Mesothelial cell of epicardium (in vitro differentiated cells): ENCODE measurements around the gene PCGF1. TPM values are rescaled to one million over a fixed set of nuclear protein-coding genes. Genes with fewer than 3 reads are reported as not detected.
"Not testable (repeated sequence)": the region's sequence is repeated elsewhere in the genome, so short reads cannot be mapped to it uniquely, and the experiment has no call there.

ENCODE experiments used
- DNase-seq, 2 experiments: peaks; one replicate each; pipeline ENCODE4 v3.0.0; 2021; ENCODE audit warnings: low spot score in 2 of 2; ENCODE audit not compliant: unreplicated experiment in 2 of 2
- H3K27ac Mint-ChIP-seq: 2 replicates; pipeline ENCODE4 v1.8.0; 2021; ENCODE audit warnings: mixed read lengths
- H3K27me3 Mint-ChIP-seq: 2 replicates; pipeline ENCODE4 v1.8.0; 2021; ENCODE audit warnings: low read depth, mixed read lengths
- H3K36me3 Mint-ChIP-seq: 2 replicates; pipeline ENCODE4 v1.8.0; 2021; ENCODE audit warnings: mixed read lengths
- H3K4me1 Mint-ChIP-seq: 2 replicates; pipeline ENCODE4 v1.8.0; 2021; ENCODE audit warnings: mixed read lengths
- H3K4me3 Mint-ChIP-seq: 2 replicates; pipeline ENCODE4 v1.8.0; 2021; ENCODE audit warnings: mild to moderate bottlenecking, moderate library complexity, mixed read lengths
- H3K9me3 Mint-ChIP-seq: 2 replicates; pipeline ENCODE4 v1.8.0; 2021; ENCODE audit warnings: mixed read lengths
- total RNA-seq: library from RNA; stranded (reverse); gene quantifications from 3 replicates; pipeline ENCODE4 v1.2.1, GENCODE V29; 2021
- TF ChIP-seq, protein P1 (sequence below): fragments of 200-600 bp; sonication (generic); IDR thresholded peaks from one replicate; pipeline ENCODE4 v1.5.0; 2021; ENCODE audit warnings: antibody characterized with exemption; ENCODE audit not compliant: unreplicated experiment

PCGF1 gene
- total RNA-seq, 1 donor from 2014 or later, result 17.0 TPM

DNA sequence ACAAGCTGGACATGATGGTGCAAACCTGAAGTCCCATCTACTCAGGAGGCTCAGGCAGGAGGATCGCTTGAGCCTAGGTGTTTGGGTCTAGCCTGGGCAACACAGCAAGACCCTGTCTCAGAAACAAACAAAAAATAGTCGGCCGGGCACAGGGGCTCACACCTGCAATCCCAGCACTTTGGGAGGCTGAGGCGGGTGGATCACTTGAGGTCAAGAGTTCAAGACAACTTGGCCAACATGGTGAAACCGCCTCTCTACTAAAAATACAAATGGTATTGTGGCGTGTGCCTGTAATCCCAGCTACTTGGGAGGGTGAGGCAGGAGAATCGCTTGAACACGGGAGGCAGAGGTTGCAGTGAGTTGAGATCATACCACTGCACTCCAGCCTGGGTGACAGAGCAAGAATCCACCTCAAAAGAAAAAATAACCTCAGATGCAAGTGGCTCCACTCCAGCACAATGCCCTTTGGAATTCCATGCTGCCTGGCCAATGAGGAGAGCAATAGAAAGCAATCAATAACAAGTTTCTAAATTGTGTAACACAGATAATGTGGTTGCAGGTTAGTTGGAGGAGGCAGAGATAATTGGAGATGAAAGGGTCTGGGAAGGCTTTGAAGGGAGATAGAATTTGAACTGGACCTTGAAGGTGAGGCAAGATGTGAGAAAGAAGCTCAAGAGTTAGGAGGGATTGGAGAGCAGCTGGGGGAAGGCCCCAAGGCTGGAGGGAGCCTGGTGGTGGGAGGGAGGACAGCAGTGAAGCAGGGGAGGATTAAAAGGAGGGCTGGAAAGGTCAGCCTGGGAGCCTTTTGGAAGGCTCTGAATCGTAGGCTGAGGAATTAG is 18.6 kb downstream of the PCGF1 start:
- TF ChIP-seq, protein P1, sequence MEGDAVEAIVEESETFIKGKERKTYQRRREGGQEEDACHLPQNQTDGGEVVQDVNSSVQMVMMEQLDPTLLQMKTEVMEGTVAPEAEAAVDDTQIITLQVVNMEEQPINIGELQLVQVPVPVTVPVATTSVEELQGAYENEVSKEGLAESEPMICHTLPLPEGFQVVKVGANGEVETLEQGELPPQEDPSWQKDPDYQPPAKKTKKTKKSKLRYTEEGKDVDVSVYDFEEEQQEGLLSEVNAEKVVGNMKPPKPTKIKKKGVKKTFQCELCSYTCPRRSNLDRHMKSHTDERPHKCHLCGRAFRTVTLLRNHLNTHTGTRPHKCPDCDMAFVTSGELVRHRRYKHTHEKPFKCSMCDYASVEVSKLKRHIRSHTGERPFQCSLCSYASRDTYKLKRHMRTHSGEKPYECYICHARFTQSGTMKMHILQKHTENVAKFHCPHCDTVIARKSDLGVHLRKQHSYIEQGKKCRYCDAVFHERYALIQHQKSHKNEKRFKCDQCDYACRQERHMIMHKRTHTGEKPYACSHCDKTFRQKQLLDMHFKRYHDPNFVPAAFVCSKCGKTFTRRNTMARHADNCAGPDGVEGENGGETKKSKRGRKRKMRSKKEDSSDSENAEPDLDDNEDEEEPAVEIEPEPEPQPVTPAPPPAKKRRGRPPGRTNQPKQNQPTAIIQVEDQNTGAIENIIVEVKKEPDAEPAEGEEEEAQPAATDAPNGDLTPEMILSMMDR, result no peak
- no peak overlapping the region for H3K4me3 Mint-ChIP-seq
- no peaks in the 10 kb centered on the region for H3K27me3 Mint-ChIP-seq
- no peaks in the 10 kb centered on the region for H3K4me1 Mint-ChIP-seq
- peaks cover 24% of the 10 kb centered on the region for H3K36me3 Mint-ChIP-seq
- DNase-seq, result no peak
- H3K27ac Mint-ChIP-seq, result no peak overlapping the region
- no peaks in the 10 kb centered on the region for H3K9me3 Mint-ChIP-seq

- no peak overlapping the region for H3K27ac Mint-ChIP-seq
- peaks cover 12% of the 10 kb centered on the region for H3K4me1 Mint-ChIP-seq
- H3K9me3 Mint-ChIP-seq, result no peaks in the 10 kb centered on the region
- H3K4me3 Mint-ChIP-seq, result no peak overlapping the region
- TF ChIP-seq, protein P1, result no peak
- peaks cover 11% of the 10 kb centered on the region for H3K36me3 Mint-ChIP-seq
- DNase-seq, result no peak
- H3K27me3 Mint-ChIP-seq, result no peaks in the 10 kb centered on the region
These were observed 21.4 kb downstream of the PCGF1 start for GRCh38 chr2:74486141-74486540.

DNA sequence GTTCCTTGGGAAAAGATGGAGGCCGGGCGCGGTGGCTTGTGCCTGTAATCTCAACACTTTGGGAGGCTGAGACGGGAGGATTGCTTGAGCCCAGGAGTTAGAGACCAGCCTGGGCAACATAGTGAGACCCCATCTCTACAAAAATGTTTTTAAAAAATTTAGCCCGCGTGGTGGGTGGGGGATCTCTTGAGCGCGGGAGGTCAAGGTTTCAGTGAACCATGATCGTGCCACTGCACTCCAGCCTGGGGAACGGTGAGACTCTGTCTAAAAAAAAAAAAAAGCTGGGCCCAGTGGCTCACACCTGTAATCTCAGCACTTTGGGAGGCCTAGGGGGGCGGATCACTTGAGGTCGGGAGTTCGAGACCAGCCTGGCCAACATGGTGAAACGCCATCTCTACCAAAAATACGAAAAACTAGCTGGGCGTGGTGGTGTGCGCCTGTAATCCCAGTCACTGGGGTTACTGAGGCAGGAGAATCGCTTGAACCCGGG is 23.8 kb downstream of the PCGF1 start:
- H3K9me3 Mint-ChIP-seq, H3K36me3 Mint-ChIP-seq, DNase-seq, H3K27me3 Mint-ChIP-seq: not testable (repeated sequence)
- peak overlapping the region; percentile 100 for H3K4me3 Mint-ChIP-seq
- H3K4me1 Mint-ChIP-seq, result peaks cover 18% of the 10 kb centered on the region
- H3K27ac Mint-ChIP-seq, result peak overlapping the region; percentile 99

- Mint-ChIP-seq H3K9me3 (no peaks in the 10 kb centered on the region), H3K4me3 (peak within 1 kb of the TSS; percentile 100), H3K36me3 (peaks cover 4% of the 10 kb centered on the region), H3K27me3 (no peaks in the 10 kb centered on the region), H3K4me1 (peaks cover 18% of the 10 kb centered on the region), H3K27ac (peak within 1 kb of the TSS; percentile 99)
- peak; percentile 75 to 93 for DNase-seq
- TF ChIP-seq, protein P1, result peak; percentile 67
These were observed 24.5 kb downstream of the PCGF1 start, which contains the start of the genes CCDC142 and TTC31 for GRCh38 chr2:74482801-74483674. CCDC142 (minus strand) TSS chr2:74482998; CDS start chr2:74482837, 161 bp downstream. TTC31 (plus strand) TSS chr2:74483081; CDS start chr2:74483096, 15 bp downstream.

DNA sequence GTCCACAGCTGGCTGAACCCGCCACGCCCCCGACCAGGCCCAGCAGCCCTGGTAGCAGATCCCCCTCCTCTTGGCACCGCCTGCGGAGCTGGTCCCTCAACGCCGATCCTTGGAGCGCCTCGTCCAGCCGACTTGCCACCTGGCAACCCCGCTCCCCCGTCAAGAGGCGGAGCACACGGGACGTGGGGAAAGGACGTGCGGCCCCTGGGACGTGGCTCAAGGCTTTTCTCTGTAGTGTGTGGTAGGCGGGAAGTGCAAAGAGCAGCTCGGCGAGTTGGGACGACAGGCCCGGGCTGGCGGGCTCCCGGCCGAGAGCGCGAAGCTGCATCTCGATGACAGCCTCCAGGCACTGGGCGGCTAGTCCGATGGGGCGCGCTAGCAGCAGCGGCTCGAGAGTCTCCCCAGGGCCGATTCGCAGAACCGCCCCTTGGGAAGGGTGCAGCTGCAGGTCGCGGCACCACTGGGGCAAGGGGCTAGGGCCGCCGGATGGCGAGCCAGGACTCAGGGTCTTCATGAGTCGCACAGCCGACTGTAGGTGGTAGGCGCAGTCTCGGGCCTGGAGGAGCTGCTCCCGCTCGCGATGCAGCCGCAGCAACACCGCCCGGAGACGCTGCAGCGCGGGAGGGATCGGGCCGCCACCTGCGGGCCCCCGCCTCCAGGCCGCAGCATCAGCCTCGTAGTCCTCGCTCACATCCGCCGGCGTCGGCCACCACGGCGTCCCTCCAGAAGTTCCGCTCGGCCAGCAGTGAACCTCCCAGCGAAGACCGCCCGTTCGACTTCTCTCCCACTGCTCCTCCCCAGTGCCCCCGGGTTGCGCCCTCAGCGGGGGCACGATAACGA is 25.3 kb downstream of the PCGF1 start:
- Mint-ChIP-seq H3K4me3 (peak overlapping the region; percentile 100), H3K27me3 (no peaks in the 10 kb centered on the region), H3K4me1 (peaks cover 18% of the 10 kb centered on the region), H3K9me3 (no peaks in the 10 kb centered on the region), H3K27ac (peak overlapping the region; percentile 99), H3K36me3 (peaks cover 9% of the 10 kb centered on the region)
- TF ChIP-seq, protein P1, result no peak
- peak in 1 of 2 experiments; percentile 69 for DNase-seq
